Measurements from ENCODE around the gene TTC1.
A peak's percentile ranks its signal among the peaks of the same experiment; 100 is the strongest.
"Not testable (repeated sequence)": the region's sequence is repeated elsewhere in the genome, so short reads cannot be mapped to it uniquely, and the experiment has no call there.

The TTC1 gene

DNA sequence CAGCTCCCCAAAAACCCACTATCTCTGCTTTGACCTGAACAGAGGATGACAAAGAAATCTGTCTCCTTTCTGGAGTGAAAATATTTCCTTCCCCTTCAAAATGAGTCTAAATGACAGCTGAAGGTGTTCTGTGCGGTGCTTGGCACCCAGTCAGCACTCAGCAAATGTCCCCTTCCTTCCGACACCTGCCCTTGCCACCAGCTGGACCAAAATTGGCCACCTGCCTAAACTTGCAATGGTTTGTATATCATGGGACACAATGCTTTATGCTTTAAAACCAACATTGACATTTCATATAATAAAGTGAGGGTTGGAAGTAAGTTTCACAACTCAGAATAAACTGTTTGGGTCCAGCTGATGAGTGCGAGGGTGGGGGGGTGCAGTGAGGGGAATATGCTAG is 7.5 kb upstream of the TTC1 start:
- no peak for DNase-seq

DNA sequence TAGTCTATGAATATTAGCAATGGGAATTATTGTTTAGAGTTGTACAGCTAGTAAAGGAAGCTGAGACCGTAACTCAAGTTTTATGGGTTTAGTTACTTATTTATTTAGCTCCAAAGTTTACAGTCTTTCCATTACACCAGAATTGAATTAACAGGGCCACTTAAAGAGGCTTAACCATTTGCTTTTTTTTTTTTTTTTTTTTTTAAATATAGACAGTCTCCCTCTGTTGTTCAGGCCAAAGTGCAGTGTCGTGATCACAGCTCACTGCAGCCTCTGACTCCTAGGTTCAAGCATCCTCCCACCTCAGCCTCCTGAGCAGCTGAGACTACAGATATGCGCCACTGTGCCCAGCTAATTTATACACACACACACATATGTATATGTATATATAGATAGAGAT is 1.4 kb upstream of the TTC1 start:
- DNase-seq, result no peak

DNA sequence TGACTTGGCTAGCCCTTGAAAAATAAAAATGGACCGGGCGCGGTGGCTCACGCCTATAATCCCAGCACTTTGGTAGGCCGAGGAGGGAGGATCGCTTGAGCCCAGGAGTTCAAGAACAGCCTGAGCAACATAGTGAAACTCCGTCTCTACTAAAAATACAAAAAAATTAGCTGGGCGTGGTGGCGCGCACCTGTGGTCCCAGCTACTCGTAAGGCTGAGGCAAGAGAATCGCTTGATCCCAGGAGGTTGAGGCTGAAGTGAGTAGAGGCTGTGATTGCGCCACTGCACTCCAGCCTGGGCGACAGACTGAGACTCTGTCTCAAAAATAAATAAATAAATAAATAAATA is 436 bp upstream of the TTC1 start:
- peak in 1 of 2 donors; percentile 8 for DNase-seq

DNA sequence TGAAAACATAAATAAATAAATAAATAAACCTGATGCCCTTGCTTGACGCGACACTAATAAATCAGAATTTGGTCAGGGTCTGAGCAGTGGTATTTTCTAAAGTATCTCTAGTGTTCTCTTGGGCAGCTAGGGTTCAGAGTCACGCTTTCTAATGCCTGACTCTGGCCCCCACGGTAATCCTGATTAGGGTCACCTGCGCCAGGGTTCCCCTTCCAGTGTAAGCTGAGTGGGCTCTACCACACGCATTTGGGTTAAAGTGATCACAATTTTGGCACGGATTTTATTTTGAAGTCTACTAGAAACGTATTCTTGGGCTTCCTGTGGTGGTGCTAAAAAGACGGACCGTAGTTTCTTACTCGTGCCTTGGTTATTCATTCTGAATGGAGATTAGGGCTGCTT is 651 bp downstream of the TTC1 start:
- DNase-seq, result no peak

DNA sequence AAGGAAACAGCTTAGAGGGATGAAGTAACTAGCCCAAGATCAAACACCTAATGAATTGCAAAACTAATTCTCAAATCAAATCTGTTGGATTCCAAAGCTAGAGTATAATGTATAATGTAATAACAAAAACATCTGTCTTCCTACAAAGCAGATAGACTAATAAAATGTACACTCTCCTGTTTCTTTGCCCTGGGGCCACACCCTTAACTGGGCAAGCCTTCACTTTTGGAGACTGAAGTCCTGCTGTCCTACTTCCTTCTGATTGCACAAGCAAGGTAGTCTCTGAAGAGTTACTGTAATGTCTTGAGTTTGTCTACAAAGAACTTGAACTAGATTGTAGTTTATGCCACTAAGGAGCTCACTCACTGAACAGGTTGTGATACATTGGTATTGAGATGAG is 2.5 kb downstream of the TTC1 start:
- DNase-seq, result no peak

DNA sequence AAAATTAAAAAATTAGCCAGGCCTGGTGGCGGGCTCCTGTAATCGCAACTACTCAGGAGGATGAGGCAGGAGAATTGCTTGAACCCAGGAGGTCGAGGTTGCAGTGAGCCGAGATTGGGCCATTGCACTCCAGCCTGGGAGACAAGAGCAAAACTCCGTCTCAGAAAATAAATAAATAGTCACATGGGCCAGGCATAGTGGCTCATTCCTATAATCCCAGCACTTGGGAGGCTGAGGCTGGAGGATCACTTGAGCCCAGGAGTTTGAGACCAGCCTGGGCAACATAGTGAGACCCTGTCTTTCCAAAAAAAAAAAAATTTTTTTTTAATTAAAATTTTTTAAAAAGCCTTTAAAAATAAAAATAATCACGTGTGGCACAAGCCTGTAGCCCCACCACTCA is 5.3 kb downstream of the TTC1 start:
- DNase-seq, result not testable (repeated sequence)

DNA sequence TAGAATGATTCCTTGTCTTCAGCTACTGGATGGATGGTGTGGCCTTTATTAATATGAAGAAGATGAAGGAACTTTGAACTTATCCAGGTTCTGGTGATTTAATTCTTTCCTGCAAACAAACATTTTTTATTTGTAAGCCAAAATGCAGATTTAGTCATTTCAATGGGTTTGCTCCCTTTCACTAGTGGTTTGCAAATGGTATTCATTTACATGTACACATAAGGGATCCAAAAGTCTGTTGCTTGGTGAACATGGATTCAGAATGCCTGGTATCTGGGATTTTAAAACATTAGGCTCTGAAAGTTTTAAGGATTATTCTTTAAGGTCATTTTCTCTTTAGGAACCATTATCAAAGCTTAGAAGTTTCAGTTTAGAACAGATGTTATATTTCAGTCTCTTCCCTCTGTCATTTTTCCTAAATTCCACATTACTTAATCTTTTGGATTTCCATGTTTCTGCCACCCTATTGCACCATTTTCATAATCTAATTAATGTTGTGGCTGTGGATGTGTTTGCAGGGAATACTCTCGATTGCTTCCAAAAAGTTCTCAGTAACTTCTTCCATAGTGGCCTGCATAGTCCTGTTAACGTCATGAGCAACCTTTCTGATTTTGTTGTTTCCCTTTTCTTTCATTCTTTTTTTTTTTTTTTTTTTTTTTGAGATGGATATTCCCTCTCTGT is 10.1 kb downstream of the TTC1 start:
- no peak for DNase-seq

DNA sequence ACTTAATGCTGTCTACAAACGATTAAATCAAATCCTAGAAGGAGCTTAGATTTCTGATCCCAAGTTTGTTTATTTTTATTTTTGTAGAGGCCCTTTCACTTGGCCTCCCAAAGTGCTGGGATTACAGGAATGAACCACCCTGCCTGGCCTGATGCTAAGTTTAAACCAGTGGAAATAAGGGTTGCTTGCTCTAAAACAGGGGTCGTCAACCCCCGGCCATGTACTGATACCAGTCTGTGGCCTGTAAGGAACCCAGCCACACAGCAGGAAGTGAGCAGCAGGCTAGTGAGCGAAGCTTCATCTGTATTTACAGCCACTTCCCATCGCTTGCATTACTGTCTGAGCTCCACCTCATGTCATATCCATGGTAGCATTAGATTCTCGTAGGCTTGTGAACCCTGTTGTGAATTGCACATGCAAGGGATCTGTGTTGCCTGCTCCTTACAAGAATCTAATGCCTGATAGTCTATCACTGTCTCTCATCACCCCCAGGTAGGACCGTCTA is 11.4 kb downstream of the TTC1 start:
- peak in 1 of 2 donors; percentile 7 for DNase-seq

DNA sequence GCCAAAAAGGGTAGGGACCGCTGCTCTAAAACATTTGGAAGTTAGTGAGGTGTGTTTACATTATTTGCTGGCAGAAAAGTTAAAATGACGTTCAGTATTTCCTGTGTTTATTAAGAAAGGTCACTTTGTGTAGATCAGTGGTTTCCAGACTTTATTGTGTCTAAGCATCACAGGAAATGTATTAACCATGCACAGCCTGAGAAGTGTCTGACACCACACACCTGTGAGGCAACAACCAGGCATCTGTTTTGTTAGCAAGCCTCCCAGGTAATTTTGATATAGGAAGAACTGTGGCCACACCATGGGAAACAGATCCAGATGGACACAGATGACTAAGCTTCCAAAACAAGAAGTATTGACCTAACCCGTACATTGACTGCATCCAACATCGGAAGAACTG is 12.0 kb downstream of the TTC1 start:
- DNase-seq, result peak in 1 of 2 donors; percentile 22

DNA sequence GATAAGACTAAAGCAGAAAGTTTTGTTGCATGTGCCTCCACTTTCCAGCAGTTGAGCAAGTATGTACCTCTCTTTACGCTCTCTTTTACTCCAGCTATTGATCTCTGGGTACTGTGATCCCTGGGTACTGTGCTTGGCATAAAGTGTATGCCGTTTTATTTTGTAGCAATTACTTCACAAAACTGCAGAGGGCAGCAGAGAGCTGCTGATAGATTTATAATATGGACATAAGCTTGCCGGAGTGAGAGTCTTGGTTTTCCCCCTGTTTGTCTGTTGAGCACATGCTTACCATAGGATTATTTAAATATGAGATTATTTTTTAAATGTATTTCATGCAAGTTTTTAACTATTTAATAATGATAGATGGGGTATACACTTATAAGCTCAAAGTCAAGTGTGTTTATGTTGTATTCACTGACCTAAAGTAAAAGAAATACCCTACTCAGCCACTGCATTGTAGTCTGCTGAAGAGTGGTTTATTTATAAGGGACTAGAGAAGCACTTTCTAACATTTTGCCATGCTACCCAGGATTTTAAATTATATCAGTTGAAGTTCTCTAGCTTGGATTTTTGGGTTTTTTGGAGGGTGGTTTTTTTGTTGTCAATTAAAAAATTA is 13.0 kb downstream of the TTC1 start:
- peak; percentile 49 to 79 for DNase-seq

DNA sequence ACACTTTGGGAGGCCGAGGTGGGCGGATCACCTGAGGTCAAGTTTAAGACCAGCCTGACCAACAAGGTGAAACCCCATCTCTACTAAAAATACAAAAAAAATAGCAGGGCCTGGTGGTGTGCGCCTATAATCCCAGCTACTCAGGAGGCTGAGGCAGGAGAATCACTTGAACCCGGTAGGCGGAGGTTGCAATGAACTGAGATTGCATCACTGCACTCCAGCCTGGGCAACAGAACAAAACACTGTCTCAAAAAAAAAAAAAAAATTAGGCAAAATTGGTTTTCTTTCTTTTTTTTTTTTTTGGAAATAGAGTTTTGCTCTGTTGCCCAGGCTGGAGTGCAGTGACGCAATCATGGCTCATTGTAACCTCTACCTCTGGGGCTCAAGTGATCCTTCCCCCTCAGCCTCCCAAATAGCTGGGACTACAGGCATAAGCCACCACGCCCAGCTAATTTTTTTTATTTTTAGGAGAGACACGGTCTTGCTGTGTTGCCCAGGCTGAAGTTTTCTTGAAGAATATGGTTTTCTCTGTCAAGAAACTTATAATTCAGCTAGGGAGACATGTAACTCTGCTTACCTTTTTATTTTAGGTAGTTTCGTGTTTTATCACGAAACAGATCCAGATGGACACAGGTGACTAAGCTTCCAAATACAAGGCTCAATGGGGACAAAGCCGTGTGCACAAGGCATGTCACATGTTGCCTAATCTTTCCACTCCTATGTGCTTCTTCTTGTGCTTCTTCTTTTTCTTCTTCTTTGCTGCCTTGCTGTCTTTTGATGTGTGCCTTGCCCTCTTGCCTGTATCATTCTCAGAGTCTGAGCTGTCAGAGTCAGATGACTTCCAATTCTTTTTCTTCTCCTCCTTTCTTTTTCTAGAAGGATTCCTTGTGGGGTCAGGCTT is 14.3 kb downstream of the TTC1 start:
- no peak for DNase-seq

DNA sequence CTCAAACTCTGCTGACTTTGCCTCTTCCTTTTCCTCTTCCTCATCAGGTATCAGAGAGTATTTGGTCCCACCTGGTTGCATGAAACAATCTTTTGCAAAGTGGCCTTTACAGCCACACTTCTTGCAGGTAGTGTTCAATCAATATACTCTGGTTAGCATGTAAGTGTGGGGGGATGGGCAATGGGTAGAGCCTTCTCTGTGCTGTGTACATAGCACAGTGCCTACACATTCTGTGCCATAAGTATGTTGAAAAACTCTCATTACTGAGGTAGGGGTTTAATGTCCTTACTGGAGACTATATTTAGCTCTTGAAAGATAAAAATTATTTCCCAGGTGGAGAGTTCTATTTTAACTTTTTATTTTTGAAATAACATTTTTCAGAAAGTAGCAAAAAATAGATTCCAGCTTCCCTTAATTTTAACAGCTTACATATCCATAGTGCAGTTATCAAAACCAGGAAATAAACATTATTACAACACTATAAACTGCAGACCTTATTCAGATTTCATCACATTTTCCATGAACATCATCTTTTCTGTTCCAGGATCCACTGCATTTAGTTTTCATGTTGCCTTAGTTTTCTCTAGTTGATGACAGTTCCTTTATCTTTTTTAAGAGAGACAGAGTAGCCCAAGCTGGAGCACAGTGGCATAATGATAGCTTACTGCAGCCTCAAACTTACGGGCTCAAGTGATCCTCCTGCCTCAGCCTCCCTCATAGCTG is 15.1 kb downstream of the TTC1 start:
- no peak for DNase-seq

DNA sequence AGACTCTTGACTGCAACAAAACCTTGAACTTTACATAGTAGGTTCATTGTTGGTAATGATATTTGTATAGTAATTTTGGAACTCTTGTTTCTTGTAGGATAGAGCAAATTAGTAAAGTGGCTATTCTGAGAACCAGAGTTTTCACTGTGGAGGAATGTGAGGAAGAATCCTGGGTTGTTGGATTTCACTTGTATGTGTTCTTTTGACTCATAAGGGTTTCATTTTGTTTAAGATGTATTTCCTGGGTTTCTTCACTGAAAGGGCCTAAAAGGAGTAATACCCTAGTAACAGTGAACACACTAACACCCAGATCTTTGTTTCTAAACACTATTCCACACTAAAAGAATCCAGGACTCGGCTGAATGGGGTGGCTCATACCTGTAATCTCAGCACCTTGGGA is 20.1 kb downstream of the TTC1 start:
- no peak for DNase-seq

DNA sequence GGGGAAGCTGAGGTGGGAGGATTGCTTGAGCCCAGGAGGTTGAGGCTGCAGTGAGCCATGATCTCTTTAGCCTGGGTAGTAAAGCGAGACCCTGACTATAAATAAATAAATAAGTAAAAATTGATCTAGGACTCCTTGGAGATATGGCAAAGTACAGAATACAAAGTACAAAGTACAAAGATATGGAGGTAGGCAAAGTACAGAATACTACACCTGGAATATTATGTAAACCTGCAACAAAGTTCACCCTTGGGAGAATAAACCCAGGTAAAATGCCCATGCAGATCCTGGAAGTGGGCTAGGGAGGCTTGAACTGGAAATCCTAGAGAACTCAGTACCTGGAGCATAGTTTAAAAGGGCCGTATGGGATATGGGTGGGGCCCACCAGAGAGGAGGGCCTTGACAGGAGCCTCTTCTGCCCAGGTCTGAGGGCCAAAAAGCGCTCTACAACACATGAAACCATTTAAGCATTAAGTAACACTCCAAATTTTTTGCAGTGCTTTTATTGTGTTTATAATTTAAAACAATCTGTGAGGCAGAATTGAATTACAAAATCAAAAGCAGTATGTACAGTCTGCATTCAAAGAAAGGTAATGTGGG is 20.7 kb downstream of the TTC1 start:
- DNase-seq, result no peak

DNA sequence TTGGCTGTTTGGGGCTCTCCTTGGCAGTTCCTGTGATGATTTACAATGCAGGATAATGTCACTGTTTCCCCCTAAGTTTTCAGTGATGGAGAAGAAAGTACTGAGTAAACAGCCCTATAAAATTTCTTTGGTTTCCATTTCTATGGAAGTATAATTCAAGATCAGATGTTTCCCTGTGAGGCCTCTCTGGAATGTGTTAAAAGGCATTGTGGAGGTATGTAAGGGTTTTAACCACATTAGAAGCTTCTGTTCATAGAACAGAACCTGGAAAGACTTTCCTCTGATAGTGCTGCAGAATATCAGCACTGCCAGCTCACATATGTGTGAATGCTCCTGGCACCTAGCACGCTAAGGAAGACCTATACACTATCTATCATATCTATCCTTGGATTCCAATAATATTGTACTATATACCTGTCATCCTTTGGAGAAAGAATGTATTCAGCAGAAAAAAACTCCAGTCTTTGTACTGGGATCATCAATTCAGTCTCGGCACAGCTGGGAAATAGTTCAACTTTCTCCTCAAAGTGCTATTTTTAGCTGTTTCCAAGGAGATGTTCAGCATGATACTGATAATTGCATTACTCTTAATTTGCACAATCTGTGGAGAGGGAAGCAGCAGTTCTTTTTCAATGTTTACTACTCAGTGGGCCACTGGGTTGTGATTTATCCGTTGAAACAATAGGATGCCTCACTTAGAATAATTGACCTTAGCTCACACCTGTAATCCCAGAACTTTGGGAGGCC is 21.9 kb downstream of the TTC1 start:
- no peak for DNase-seq

DNA sequence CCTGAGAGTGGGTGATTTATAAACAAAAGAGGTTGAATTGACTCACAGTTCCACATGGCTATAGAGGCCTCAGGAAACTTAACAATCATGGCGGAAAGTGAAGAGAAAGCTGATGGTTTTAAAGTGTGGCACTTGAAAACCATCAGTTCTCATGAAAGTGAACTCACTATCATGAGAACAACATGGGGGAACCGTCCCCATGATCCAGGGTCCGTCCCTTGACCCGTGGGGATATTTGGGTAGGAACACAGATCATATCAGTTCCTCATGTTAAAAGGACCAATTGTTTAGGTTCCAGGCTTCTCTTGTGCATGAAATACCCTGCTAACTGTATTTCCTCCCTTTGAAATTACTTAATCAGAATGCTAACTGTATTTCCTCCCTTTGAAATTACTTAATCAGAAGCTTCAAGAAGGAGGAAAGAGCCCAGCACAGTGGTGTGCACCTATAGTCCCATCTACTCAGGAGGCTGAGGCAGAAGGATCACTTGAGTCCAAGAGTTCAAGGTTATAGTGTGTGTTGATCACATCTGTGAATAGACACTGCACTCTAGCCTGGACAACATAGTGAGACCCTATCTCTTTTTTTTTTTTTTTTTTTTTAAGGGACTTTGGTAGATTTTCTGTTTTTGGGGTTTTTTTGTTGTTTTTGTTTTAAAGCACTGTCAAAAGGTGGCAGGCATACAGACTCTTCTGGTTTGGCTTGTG is 24.8 kb downstream of the TTC1 start:
- DNase-seq, result no peak

DNA sequence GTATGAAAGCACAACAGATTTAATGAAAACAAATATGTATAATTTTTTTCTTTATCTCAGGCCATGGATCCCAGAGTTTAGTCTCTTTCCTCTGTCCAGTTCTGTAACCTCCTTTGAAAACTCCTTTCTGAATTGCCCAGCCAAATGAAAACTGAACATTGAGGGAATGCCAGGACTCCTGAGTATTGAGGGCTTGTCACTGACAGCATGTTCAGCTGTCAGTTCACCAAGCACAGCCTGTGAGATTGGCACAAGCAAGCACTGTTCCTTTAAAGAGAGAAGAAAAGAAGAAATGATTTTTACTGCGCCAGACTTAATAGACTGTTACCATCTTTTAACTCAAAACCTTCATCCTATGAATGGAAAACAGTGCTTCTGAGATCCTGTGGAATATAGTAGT is 27.3 kb downstream of the TTC1 start:
- no peak for DNase-seq

DNA sequence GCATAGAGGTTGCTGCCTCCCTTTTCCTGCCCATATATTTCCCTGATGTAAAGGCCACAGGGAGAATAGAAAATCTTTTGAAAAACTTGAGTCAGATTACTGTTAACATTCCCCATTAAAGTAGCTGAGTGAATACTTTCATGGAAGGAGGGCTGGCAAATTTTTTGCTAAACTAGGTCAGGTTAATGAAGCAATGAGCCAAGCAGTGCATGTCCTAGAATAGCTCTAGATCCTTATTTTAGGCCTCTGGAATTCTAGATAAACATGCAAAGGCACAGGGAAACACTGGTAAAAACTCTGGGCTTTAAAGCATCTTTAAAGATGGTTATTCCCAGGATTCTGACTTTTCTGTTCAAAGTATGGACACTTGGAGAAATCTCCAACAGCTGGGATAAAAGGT is 27.9 kb downstream of the TTC1 start:
- DNase-seq, result no peak

DNA sequence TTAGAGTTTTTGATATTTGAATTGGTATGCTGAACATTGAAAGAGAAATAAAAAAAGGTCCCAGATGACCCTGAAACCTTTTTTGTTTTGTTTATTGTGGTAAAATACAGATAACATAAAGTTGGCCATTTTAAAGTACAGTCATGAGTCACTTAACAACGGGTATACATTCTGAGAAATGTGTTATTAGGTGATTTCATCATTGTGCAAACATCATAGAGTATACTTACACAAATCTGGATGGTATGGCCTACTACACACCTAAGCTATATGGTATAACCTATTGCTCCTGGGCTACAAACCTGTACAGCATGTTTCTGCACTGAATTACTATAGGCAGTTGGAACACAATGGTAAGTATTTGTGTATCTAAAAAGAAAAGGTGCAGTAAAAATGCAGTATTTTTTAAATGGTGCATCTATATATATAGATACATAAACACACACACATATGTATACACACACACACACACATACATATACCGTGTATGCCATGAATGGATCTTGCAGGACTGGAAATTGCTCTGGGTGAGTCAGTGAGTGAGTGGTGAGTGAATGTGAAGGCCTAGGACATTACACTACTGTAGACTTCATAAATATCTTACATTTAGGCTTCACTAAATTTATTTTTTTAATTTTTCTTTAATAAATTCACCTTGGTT is 31.0 kb downstream of the TTC1 start:
- no peak for DNase-seq

DNA sequence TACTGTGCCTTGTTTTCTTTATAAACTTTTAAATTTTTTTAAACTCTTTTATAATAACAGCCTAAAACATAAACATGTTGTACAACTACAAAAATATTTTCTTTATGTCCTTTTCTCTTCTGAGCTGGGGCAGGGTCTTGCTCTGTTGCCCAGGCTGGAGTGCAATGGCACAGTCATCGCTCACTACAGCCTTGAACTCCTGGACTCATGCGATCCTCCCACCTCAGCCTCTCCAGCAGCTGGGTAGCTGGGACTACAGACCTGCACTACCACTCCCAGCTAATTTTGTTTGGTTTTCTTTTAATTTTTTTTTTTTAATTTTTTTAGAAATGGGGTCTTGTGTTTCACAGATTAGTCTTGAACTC is 31.5 kb downstream of the TTC1 start:
- no peak for DNase-seq

DNA sequence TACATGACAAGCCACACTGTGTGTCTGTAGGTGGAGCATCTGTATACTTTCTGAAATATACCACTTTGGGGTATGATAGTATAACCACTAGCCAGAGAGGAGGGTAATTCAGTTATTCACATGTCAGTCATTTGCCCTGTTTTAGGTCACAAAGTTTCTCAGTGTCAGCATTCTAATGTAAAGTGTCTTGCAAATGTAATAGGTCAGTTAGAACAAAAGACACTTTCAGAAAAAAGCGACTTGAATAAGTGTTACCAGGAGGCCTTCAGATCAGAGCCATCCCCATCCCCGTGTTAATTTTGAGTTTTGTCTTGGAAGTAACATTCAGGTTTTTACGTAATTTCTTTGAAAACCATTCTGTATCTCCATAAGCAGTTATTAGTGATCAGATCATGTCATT is 33.7 kb downstream of the TTC1 start:
- DNase-seq, result no peak
